ENCODE results near the gene SMARCD2. TPM values are rescaled to one million over a fixed set of nuclear protein-coding genes. Genes with fewer than 3 reads are reported as not detected.
"Not testable (repeated sequence)": the region's sequence is repeated elsewhere in the genome, so short reads cannot be mapped to it uniquely, and the experiment has no call there.

Gene SMARCD2
- total RNA-seq (2014; rRNA removed; shearing (Covaris generic)): 64.9 and 69.0 TPM in 2 replicates

DNA sequence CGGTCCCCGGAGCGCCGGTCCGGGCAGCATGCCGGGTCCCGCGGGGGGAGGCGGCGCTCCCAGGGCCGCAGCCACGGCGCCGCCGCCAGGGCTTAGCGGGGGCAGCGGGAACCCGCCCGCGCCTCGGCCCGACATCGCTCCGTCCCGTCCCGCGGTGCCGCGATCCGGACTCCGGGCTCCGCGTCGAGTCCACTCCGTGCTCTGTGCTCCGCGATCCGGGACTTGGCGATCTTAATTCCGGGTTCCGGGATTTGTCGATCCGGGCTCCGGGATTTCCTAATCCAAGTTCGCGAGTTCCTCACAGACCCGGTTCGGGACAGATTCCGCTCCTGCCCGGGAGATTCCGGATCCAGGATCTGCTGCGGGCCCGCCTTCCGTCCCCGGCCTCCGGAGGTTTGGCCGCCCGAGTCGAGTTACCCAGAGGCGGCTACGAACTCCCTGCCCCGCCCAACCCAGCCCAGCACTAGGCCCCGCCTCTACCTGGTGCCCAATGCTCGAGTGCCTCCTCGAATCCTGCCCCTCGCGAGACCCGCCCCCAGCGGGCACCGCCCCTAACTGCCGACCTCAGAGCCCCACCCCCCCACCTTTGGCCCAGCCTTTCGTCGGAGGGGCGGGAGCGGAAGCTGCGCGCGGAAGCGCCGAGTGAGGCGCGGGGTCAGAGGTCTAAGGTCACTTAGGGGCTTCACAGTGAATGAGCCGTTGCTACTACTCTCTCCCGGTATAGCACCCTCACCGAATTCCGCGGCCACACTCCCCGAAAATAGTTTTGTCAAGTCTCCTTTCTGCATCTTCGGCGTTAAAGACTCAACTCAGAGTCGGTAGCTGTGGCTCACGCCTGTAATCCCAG lies at the start of gene SMARCD2:
Gene SMARCD2, minus strand, starts transcription at position 146 of the 847 bp plus-strand sequence. Its CDS starts 11 bp downstream, at position 135.
- peak; percentile 97 for DNase-seq (ENCODE audit: low read depth)

DNA sequence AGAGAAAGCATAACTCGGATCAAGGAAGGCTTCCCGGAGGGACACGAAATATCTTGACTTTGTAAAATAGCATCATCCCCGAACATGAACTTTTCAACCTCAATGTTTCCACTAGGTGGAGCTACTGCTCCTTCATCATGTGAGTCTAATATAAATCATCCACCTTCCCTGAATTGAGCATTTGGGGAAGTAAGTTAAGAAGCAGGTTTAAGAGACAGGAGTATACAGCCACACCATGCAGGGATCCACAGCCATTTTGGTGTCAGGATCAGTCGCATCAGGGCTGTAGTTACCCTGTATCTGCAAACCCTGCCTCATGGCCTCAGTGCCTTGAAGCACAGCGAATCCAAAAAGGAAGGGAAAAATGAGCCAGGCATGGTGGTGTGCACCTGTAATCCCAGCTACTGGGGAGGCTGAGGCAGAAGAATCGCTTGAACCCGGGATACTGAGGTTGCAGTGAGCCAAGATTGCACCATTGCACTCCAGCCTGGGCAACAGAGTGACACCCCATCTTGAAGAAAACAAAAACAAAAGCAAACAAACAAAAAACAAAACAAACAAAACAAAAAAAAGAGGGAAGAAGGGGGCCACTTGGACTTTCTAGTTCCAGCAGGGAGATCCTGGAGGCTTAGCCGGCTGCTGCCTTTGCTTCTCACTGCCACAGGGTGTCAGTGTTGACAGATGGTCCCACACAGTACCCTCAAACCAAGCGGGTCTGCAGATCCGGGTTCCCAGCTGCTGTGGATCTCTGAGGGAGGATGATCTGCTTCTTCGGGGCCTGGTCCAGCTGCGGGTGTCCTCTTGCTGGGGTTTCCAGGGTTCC lies 46.8 kb upstream of the SMARCD2 start:
- DNase-seq (ENCODE audit: low read depth): peak; percentile 33

DNA sequence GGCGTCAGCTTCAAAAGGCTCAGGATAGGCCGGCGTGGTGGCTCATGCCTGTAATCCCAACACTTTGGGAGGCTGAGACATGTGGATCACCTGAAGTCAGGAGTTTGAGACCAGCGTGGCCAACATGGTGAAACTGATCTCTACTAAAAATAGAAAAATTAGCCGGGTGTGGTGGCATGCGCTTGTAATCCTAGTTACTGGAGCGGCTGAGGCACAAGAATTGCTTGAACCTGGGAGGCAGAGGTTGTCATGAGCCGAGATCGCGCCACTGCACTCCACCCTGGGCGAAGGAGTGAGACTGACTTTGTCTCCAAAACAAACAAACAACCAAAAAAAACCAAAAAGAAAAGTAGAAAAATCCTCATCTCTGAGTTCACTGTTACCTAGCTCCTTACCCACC lies 42.6 kb upstream of the SMARCD2 start:
- DNase-seq (ENCODE audit: low read depth): not testable (repeated sequence)

DNA sequence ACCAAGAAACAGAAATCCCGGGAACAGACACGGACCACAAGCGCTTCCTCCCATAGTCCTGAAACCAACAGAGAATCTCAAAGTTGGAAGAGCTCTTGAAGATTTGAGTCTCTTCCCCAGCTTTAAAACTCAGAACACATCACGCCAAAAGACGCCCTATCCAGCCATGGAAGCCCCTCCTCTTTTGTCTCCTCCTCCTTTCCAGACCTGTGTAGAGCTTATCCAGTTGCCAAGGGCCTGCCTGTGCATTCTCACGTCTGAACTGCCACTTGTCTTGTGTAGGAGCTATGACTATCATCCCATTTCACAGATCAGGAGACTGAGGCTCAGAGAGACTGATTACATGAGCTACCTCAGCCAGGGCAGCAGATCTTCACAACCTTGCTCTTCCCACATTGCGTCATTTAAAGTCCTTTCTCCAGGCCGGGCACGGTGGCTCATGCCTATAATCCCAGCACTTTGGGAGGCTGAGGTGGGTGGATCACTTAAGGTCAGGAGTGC lies 40.2 kb upstream of the SMARCD2 start:
- DNase-seq (ENCODE audit: low read depth): not testable (repeated sequence)

DNA sequence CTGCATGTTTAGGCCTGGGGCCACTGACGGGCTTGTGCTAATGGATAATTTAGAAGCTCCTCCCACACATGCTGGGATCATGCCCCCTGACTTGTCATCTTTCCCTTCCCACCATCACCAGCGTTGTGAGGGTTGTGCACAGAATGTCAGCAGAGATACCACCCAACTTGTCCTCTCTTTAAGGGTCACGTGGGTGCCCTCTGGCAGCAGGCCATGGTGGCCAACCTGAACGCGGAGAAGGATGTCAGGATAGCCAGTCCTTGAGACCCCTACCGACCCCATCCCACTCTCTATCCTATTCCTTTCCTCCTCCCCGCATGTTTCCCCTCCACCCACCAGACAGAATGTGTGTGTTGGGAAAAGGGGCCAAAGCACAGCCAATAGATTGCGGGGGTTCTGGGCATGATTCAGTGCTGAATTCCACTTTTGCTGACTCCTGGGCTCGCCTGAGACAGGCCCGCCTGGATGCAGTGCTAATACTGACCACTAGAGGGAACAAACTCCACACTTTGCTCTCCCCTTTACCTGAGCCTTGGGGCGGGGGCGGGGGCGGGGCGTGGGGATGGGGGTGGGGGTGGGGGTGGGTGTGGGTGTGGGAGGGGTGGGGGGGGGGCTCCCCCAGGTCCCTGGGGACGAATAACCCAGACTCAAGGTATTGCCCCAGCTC lies 39.6 kb upstream of the SMARCD2 start, which contains the start of gene GH2:
Gene GH2, minus strand, starts transcription at position 10 of the 667 bp plus-strand sequence. CDS start 143 bp downstream, outside the sequence.
- DNase-seq (ENCODE audit: low read depth): peak; percentile 19

DNA sequence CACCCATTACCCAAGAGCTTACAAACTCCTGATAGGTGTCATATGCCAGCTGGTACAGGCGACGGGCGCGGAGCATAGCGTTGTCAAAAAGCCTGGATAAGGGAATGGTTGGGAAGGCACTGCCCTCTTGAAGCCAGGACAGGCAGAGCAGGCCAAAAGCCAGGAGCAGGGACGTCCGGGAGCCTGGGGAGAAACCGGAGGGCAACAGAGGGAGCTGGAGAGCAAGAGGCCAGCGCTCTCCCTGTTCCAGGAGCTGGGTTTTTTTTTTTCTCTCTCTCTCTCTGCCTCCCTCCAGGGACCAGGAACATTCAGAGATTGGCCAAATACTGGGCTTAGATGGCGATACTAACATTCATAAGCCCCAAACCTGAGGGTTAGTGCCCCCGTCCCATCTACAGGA lies 38.9 kb upstream of the SMARCD2 start:
- not testable (repeated sequence) for DNase-seq (ENCODE audit: low read depth)

DNA sequence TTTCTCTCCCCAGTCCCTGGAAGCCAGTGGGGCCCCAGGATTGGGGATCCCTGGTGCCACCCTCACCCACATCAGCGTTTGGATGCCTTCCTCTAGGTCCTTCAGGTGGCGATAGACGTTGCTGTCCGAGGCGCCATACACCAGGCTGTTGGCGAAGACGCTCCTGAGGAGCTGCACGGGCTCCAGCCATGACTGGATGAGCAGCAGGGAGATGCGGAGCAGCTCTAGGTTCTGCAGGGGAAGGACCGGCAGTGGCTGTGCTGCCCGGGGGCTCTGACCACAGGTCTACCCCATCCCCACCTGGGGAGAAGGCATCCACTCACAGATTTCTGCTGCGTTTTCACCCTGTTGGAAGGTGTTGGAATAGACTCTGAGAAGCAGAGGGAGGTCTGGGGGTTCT lies 38.2 kb upstream of the SMARCD2 start:
- DNase-seq (ENCODE audit: low read depth): no peak

DNA sequence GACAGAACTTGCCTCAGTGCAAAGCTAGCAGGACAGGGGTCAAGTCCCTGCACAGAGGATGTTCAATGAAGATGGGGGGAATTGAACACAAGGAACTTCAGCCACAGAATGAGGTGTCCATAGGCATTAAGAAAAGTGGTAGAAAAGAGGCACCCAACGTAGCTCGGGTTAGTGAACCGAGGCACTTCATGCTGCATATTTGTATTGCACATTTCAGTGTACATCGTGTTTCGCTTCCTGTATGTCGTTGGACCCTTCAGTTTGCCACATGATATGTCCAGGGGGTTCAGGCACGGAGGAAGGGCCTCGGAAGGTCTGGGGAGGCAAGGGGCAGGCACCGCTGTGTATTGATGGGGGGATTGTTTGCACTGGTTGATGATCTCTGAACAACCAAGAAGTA lies 35.9 kb upstream of the SMARCD2 start:
- not testable (repeated sequence) for DNase-seq (ENCODE audit: low read depth)

DNA sequence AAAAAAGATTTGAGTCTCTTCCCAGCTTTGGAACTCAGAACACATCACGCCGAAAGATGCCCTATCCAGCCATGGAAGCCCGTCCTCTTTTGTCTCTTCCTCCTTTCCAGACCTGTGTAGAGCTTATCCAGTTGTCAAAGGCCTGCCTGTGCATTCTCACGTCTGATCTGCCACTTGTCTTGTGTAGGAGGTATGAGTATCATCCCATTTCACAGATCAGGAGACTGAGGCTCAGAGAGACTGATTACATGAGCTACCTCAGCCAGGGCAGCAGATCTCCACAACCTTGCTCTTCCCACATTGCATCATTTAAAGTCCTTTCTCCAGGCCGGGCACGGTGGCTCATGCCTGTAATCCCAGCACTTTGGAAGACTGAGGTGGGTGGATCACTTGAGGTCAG lies 32.2 kb upstream of the SMARCD2 start:
- not testable (repeated sequence) for DNase-seq (ENCODE audit: low read depth)

DNA sequence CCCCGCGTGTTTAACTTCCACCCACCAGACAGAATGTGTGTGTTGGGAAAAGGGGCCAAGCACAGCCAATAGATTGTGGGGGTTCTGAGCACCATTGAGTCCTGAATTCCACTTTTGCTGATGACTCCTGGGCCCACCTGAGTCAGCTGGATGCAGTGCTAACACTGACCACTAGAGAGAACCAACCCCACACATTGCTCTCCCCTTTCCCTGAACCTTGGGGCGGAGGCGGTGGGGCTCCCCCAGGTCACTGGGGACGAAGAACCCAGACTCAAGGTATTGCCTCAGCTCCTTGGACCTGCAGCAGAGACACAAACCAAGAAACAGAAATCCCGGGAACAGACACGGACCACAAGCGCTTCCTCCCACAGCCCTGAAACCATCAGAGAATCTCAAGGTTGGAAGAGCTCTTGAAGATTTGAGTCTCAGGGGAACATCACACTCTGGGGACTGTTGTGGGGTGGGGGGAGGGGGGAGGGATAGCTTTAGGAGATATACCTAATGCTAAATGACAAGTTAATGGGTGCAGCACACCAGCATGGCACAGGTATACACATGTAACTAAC lies 31.7 kb upstream of the SMARCD2 start:
- DNase-seq (ENCODE audit: low read depth): not testable (repeated sequence)

DNA sequence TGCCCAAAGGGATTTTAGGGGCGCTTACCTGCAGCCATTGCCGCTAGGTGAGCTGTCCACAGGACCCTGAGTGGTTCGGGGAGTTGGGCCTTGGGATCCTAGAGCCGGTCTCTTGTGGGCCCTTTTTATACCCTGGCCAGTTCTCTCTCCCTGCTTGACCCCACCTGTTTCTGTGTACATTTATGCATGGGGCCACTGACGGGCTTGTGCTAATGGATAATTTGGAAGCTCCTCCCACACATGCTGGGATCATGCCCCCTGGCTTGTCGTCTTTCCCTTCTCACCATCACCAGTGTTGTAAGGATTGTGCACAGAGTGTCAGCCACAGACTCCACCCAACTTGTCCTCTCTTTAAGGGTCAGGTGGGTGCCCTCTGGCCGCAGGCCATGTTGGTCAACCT lies 31.1 kb upstream of the SMARCD2 start, which contains the start of gene CSH2:
Gene CSH2, minus strand, starts transcription at position 101 of the 400 bp plus-strand sequence. Its CDS starts 63 bp downstream, at position 38.
- DNase-seq (ENCODE audit: low read depth): not testable (repeated sequence)

DNA sequence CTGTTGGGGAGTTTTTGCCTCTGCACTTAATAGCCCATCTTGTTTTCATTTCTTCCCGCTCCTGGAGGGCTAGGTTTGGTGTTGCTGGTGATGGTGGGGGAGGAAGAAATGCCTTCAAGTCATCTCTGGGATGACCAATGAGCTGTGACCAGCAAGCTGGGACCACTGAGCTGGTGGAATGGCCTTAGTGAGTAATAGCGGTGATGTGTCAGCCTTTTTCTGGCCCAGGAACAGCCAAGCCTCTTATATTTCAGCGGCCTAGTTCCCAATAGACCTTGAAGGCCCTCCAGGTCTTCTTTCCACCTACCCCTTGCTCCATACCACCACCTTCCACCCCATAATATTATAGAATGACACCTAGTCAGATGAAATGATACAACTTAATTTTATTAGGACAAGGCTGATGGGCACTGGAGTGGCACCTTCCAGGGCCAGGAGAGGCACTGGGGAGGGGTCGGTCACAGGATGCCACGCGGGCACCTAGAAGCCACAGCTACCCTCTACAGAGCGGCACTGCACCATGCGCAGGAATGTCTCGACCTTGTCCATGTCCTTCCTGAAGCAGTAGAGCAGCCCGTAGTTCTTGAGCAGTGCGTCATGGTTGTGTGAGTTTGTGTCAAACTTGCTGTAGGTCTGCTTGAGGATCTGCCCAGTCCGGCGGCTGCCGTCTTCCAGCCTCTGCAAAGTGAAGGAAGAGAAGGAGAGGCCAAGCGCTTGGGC lies 29.3 kb upstream of the SMARCD2 start:
- not testable (repeated sequence) for DNase-seq (ENCODE audit: low read depth)

DNA sequence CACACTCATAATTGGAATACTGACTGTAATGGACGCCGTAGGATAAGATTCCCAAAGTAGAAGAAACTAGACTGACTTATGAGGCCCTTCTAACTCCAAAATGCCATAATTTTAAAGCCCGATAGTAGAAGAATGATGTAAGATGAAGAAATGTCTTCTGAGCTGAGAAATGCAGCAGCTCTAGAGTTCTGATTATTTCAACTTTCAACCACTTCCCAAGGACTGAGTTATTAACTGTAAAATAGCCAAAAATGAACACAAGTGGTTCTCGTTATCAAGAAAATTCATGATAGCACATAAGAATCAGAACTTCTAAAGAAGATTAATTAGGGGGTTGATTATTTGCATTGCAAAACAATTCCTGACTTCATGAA lies 27.8 kb upstream of the SMARCD2 start:
- not testable (repeated sequence) for DNase-seq (ENCODE audit: low read depth)

DNA sequence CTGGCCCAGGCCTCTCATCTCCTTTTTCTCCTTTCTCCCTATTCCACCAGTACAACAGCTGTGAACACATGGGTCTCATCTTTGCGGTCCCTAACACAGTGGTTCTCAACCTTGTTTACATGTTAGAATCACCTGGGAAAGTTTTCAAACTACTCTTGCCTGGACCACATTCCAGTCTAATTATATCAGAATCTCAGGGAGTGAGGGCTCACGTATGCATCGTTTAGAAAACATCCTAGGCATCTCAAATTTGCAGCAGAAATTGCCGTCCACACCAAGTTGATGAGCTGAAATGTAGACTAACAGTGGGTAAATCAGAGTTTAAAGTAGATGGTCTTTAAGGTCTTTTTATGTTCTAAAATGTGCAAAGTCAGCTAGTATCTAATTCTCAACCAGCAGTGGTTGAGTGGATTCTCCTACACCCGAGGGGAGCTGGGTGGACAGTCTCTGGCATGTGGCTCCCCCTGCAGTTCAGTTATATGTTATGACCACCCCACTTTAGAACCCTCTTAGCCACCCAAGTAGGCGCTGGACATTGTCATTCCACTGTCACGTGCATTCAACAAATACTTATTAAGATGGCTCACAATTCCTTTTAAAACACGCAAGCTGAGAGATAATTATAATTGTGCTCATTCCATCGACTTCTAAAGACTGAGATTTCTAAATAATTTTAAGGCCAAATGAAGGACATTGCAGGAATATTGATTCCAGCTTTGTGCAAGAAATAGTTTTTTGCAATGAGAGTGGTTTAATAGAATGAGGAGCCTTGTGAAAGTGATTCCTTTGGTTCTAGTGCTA lies 27.2 kb upstream of the SMARCD2 start:
- not testable (repeated sequence) for DNase-seq (ENCODE audit: low read depth)

DNA sequence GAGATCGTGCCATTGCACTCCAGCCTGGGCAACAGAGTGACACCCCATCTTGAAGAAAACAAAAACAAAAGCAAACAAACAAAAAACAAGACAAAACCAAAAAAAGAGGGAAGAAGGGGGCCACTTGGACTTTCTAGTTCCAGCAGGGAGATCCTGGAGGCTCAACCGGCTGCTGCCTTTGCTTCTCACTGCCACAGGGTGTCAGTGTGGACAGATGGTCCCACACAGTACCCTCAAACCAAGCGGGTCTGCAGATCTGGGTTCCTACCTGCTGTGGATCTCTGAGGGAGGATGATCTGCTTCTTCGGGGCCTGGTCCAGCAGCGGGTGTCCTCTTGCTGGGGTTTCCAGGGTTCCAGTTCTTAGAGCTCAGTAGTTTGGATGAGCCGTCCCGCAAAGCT lies 24.1 kb upstream of the SMARCD2 start:
- not testable (repeated sequence) for DNase-seq (ENCODE audit: low read depth)

DNA sequence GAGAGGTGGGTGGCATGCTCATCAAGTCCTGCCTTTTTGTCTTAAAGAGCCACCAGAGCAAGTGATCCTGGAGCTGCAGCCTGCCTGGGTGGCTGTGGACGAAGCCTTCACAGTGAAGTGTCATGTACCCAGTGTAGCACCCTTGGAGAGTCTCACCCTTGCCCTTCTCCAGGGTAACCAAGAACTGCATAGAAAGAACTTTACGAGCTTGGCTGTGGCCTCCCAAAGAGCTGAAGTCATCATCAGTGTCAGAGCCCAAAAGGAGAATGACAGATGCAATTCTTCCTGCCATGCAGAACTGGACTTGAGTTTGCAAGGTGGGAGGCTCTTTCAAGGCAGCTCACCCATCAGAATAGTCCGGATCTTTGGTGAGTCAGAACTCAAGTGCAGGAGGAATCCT lies 16.8 kb upstream of the SMARCD2 start:
- DNase-seq (ENCODE audit: low read depth): no peak

DNA sequence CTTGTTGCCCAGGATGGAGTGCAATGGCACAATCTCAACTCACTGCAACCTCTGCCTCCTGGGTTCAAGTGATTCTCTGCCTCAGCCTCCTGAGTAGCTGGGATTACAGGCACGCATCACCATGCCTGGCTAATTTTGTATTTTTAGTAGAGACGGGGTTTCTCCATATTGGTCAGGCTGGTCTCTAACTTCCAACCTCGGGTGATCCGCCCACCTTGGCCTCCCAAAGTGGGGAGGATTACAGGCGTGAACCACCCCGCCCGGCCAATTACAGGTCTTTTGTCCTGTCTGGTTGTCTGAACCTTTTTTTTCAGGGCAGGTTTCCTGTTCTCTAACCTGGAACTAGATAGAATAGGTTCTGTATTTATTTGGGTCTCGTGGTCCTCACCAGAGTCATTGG lies 13.9 kb upstream of the SMARCD2 start:
- DNase-seq (ENCODE audit: low read depth): not testable (repeated sequence)

DNA sequence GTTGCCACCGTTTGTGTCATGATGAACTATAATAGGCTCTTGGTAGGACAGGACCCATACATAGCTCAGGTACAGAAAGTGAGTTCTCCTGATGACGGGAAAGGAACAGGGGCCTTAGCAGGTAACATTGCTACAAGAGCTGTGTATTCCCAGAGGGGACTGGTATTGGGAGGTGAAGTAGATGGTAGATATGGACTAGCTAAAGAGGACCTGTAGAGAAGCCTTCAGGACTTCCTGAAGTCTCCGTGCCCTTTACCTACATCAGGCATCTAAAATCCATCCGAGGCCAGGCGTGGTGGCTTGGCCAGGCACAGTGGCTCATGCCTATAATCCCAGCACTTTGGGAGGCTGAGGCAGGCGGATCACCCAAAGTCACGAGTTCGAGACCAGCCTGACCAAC lies 12.7 kb upstream of the SMARCD2 start:
- no peak for DNase-seq (ENCODE audit: low read depth)

DNA sequence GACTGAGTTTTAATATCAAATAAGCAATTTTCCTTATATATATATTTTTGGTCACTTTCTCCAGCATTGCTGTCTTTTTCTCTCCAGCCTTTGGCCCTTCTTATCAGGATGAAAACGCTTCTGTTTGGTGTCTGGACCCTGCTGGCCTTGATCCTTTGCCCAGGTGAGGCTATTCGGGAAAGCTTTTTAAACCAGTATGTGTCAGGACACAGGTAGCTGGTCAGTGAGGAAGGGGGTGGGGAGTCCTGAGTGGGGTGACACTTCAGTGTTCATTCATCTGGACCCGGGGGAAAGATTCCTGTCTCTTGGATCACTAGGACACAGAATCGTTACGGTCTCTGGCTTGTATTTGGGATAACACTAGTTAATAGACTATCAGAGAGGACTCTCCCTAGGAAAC lies 12.2 kb upstream of the SMARCD2 start:
- no peak for DNase-seq (ENCODE audit: low read depth)

DNA sequence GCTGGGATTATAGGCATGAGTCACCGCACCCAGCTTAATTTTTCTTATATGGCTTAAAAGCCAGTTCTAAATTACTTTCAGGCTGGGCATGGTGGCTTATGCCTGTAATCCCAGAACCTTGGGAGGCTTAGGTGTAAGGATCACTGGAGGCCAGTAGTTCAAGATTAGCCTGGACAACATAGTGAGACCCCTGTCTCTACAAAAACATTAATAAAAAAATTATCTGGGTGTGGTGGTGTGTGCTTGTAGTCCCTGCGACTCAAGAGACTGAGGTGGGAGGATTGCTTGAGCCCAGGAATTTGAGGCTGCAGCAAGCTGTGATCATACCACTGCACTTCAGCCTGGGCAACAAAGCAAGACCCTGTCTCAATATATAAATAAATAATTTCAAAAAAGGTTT lies 10.8 kb upstream of the SMARCD2 start:
- DNase-seq (ENCODE audit: low read depth): no peak
